Peyer's patch (tissue), 4 donors: Measurements from ENCODE around the gene CXCL3. TPM values are rescaled to one million over a fixed set of nuclear protein-coding genes. Genes with fewer than 3 reads are reported as not detected.

Source experiments
- DNase-seq, 3 donors: peaks; one replicate each; pipeline ENCODE4 v3.0.0-alpha.2; 2017 to 2019
- H3K27ac ChIP-seq, 4 donors: fragments of 200-600 bp; sonication (generic); one replicate each; pipeline ENCODE4 v1.5.1; 2016 to 2019
- H3K27me3 ChIP-seq, 2 donors: fragments of 200-600 bp; sonication (generic); one replicate each; pipeline ENCODE4 v1.5.1; 2019
- H3K36me3 ChIP-seq, 3 donors: fragments of 200-600 bp; sonication (generic); one replicate each; pipeline ENCODE4 v1.5.1; 2016 to 2019
- H3K4me1 ChIP-seq, 4 donors: fragments of 200-600 bp; sonication (generic); one replicate each; pipeline ENCODE4 v1.5.1; 2016 to 2019
- H3K4me3 ChIP-seq, 4 donors: fragments of 200-600 bp; sonication (generic); 1 replicate in 3 of 4; 2 replicates in 1 of 4; pipeline ENCODE4 v1.5.1; 2016 to 2019; ENCODE audit warnings: mild to moderate bottlenecking in 1 of 4
- H3K9me3 ChIP-seq, 4 donors: fragments of 200-600 bp; sonication (generic); one replicate each; pipeline ENCODE4 v1.5.1; 2016 to 2019; ENCODE audit warnings: mild to moderate bottlenecking in 1 of 4
- CTCF ChIP-seq, 6 experiments: fragments of 450-650 bp in 4 of 6; fragments of 200-600 bp in 2 of 6; sonication (generic) in 1 of 6; IDR thresholded peaks; one replicate each; pipeline ENCODE4 v1.5.1; 2017 to 2019; ENCODE audit warnings: antibody characterized with exemption in 6 of 6, mild to moderate bottlenecking in 3 of 6, moderate library complexity in 1 of 6
- POLR2A ChIP-seq, 2 donors: fragments of 450-650 bp; IDR thresholded peaks; one replicate each; pipeline ENCODE4 v1.5.1; 2017; ENCODE audit warnings: antibody characterized with exemption in 2 of 2, mild to moderate bottlenecking in 2 of 2, moderate library complexity in 2 of 2
- total RNA-seq, 4 donors: library from RNA; depleted of rRNA; stranded (reverse); fragments of >200 nt; gene quantifications; one replicate each; pipeline ENCODE4 v1.1.0, GENCODE V29; 2016

CXCL3 gene
- total RNA-seq, 4 donors from 2014 or later: 1.5 to 3.3 (median 2.2) TPM

GRCh38 chr4:74047152-74047551 lies 8.7 kb upstream of the CXCL3 start:
- H3K27me3 ChIP-seq: no peaks in the 10 kb centered on the region
- no peak for TF ChIP-seq CTCF (IDR thresholded peaks at IDR 0.05)
- no peak for TF ChIP-seq POLR2A (IDR thresholded peaks at IDR 0.05)
- H3K4me3 ChIP-seq: no peak overlapping the region
- DNase-seq: no peak
- H3K9me3 ChIP-seq: no peaks in the 10 kb centered on the region
- no peak overlapping the region for H3K27ac ChIP-seq
- no peaks in the 10 kb centered on the region for H3K36me3 ChIP-seq
- H3K4me1 ChIP-seq: no peaks in the 10 kb centered on the region

DNA sequence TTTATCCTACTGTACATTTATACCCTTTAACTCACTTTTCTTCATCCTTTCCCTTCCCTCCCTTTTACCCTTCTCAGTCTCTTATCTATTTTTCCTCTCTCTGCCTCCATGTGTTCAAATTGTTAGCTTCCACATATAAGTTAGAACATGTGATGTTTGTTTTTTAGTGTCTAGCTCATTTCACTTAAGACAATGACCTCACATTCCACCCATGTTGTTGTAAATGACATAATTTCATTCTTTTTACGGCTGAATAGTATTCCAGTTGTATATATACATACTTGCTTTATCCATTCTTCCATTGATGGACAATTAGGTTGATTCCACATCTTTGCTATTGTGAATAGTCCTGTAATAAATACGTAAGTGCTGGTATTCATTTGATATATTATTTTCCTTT lies 7.3 kb upstream of the CXCL3 start:
- Histone ChIP-seq H3K27me3 (no peaks in the 10 kb centered on the region), H3K9me3 (no peaks in the 10 kb centered on the region), H3K27ac (no peak overlapping the region), H3K36me3 (no peaks in the 10 kb centered on the region), H3K4me3 (no peak overlapping the region), H3K4me1 (no peaks in the 10 kb centered on the region)
- no peak for DNase-seq
- TF ChIP-seq POLR2A (IDR thresholded peaks at IDR 0.05) (no peak), CTCF (IDR thresholded peaks at IDR 0.05) (no peak)

- Histone ChIP-seq H3K4me1 (no peaks in the 10 kb centered on the region), H3K27ac (no peak overlapping the region)
These were observed 6.8 kb upstream of the CXCL3 start for GRCh38 chr4:74045247-74045646.

DNA sequence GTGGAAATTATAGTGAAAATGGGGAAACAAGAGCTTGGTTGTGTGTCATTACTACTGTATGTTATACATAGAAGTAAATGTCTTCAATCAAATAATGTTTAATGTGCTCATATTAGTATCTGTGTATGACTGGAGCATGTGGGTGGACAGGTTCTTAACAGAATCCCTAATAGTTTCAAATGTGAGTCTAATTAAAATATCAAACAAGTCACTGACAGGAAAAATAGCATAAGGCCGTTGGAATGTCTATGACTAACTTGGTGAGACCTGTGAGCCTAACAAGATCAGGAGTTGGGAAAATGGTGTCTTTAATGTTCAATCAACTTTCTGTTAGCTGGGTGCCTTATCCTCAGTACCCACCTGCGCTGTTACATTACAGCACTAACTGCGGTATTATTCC lies 6.2 kb upstream of the CXCL3 start:
- Histone ChIP-seq H3K9me3 (no peaks in the 10 kb centered on the region), H3K4me3 (no peak overlapping the region), H3K27me3 (no peaks in the 10 kb centered on the region), H3K4me1 (no peaks in the 10 kb centered on the region), H3K36me3 (no peaks in the 10 kb centered on the region), H3K27ac (no peak overlapping the region)
- no peak for DNase-seq
- TF ChIP-seq POLR2A (IDR thresholded peaks at IDR 0.05) (no peak), CTCF (IDR thresholded peaks at IDR 0.05) (no peak)

More at GRCh38 chr4:74045247-74045646, 6.8 kb upstream of the CXCL3 start:
- H3K4me3 ChIP-seq: no peak overlapping the region
- no peak for TF ChIP-seq CTCF (IDR thresholded peaks at IDR 0.05)
- no peak for TF ChIP-seq POLR2A (IDR thresholded peaks at IDR 0.05)
- H3K9me3 ChIP-seq: no peaks in the 10 kb centered on the region
- DNase-seq: no peak
- no peaks in the 10 kb centered on the region for H3K36me3 ChIP-seq
- no peaks in the 10 kb centered on the region for H3K27me3 ChIP-seq

DNA sequence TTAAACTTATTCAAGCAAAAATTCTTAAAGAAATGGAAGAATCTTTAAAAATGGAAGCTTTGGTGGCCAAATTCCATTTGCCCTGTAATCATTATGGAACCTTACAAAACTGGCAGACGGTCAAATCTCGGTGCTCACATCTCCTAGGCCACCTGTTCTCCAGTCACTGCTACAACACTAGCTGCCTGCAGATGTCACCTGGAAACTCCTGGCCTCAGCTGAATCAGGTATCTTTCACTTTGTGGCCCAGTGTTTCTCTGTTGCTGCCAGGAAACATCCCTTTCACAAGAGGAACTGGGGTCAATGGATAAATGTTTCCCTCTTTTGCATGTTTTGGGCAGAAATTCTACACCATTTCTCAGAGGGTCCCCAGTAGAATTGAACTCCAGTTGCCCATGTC lies 4.2 kb upstream of the CXCL3 start:
- Histone ChIP-seq H3K9me3 (no peaks in the 10 kb centered on the region), H3K4me3 (no peak overlapping the region), H3K4me1 (no peaks in the 10 kb centered on the region), H3K27me3 (no peaks in the 10 kb centered on the region), H3K36me3 (no peaks in the 10 kb centered on the region), H3K27ac (no peak overlapping the region)
- peak in 1 of 3 donors; percentile 58 for DNase-seq
- TF ChIP-seq POLR2A (IDR thresholded peaks at IDR 0.05): no peak
- peak in 3 of 6 experiments; percentile 44 to 52 (median 45) for TF ChIP-seq CTCF (IDR thresholded peaks at IDR 0.05)

DNA sequence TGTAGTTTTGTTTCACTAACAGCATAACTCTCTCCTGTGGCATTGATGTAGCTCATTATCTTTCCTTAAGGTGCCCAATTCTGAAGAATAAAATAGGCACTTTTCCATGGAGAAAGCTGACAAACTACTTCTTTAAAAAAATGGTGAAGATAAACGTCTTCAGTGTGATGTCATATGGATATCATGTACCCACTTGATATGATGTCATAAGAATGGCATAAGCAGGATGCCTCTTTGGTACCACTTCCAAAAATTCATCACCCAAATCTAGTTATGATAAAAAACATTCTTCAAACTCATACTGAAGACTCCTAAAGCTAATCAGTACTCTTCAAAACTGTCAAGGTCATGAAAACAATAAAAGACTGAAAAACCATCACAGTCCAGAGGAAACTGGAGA lies 2.9 kb upstream of the CXCL3 start:
- H3K9me3 ChIP-seq: no peaks in the 10 kb centered on the region
- H3K27me3 ChIP-seq: no peaks in the 10 kb centered on the region
- no peaks in the 10 kb centered on the region for H3K36me3 ChIP-seq
- no peaks in the 10 kb centered on the region for H3K4me1 ChIP-seq
- H3K4me3 ChIP-seq: no peak overlapping the region
- TF ChIP-seq POLR2A (IDR thresholded peaks at IDR 0.05): no peak
- no peak for TF ChIP-seq CTCF (IDR thresholded peaks at IDR 0.05)
- no peak for DNase-seq
- no peak overlapping the region for H3K27ac ChIP-seq
